BJ (cell line): ENCODE measurements around the gene GNPTAB. TPM values are rescaled to one million over a fixed set of nuclear protein-coding genes. Genes with fewer than 3 reads are reported as not detected.
"Not testable (repeated sequence)": the region's sequence is repeated elsewhere in the genome, so short reads cannot be mapped to it uniquely, and the experiment has no call there.

Source experiments
- CTCF ChIA-PET: fragments of 350-600 bp; formaldehyde crosslinking; extraction: SDS; loops from one replicate; lab custom pipeline; 2021; ENCODE audit warnings: antibody characterized with exemption, inconsistent platforms; lab: Yijun Ruan, JAX
- POLR2A ChIA-PET: fragments of 300-600 bp; sonication (Branson Sonifier 250); formaldehyde crosslinking; extraction: SDS; loops from one replicate; lab custom pipeline; 2021; ENCODE audit warnings: antibody characterized with exemption; lab: Charles Lee
- DNase-seq: peaks from one replicate; pipeline ENCODE4 v3.0.0-alpha.2; 2011; ENCODE audit warnings: low read depth
- H3K27me3 ChIP-seq: 2 replicates; pipeline ENCODE4 v1.6.0; 2011; ENCODE audit warnings: low read length; ENCODE audit not compliant: control insufficient read depth, insufficient read depth
- H3K36me3 ChIP-seq: 2 replicates; pipeline ENCODE4 v1.5.1; 2011; ENCODE audit warnings: low read length; ENCODE audit not compliant: control insufficient read depth, insufficient read depth
- H3K4me3 ChIP-seq: 2 replicates; pipeline ENCODE4 v1.5.1; 2011; ENCODE audit warnings: low read depth, mild to moderate bottlenecking, control low read depth, low read length
- polyA plus RNA-seq: library from polyadenylated mRNA; depleted of rRNA; stranded (reverse); fragments of >200 nt; gene quantifications from 2 replicates; pipeline ENCODE4 v1.2.3, GENCODE V29; 2011
- TF ChIP-seq, protein P1 (sequence below): IDR thresholded peaks from 2 replicates; pipeline ENCODE4 v1.5.1; 2011; ENCODE audit warnings: low read depth, mild to moderate bottlenecking, control low read depth, inconsistent platforms, low read length, moderate library complexity; ENCODE audit not compliant: insufficient read depth

The GNPTAB gene
- polyA plus RNA-seq, 1 experiment: 20.5 TPM

DNA sequence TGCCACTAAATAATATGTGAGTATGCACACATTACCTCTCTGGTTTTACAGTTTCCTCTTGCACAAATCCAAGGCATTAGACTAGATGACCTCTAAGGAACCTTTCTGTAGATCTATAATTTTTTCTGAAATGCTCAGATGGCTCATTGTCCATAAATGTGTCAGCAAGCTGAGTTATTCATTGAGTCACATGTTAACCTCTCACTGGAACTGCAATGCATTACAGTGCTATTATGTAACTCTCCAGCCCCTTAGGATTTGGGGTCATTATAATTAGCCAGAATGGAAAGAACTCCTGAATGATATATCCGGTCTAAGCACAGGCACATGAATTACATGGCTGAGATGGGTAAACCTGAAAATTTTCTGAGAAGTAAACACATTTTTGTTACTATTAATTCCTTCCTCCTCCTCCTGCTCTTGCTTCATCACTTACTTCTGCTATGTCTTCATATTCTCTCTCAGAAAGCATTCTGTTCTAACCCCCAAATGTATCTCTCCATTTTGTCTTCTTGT is 26.3 kb upstream of the GNPTAB start:
- DNase-seq: peak; percentile 89
- CTCF ChIA-PET: no interaction called here
- Histone ChIP-seq H3K27me3 (no peaks in the 10 kb centered on the region), H3K4me3 (no peak overlapping the region), H3K36me3 (no peaks in the 10 kb centered on the region)
- TF ChIP-seq, protein P1, sequence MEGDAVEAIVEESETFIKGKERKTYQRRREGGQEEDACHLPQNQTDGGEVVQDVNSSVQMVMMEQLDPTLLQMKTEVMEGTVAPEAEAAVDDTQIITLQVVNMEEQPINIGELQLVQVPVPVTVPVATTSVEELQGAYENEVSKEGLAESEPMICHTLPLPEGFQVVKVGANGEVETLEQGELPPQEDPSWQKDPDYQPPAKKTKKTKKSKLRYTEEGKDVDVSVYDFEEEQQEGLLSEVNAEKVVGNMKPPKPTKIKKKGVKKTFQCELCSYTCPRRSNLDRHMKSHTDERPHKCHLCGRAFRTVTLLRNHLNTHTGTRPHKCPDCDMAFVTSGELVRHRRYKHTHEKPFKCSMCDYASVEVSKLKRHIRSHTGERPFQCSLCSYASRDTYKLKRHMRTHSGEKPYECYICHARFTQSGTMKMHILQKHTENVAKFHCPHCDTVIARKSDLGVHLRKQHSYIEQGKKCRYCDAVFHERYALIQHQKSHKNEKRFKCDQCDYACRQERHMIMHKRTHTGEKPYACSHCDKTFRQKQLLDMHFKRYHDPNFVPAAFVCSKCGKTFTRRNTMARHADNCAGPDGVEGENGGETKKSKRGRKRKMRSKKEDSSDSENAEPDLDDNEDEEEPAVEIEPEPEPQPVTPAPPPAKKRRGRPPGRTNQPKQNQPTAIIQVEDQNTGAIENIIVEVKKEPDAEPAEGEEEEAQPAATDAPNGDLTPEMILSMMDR: no peak
- POLR2A ChIA-PET: no interaction called here

DNA sequence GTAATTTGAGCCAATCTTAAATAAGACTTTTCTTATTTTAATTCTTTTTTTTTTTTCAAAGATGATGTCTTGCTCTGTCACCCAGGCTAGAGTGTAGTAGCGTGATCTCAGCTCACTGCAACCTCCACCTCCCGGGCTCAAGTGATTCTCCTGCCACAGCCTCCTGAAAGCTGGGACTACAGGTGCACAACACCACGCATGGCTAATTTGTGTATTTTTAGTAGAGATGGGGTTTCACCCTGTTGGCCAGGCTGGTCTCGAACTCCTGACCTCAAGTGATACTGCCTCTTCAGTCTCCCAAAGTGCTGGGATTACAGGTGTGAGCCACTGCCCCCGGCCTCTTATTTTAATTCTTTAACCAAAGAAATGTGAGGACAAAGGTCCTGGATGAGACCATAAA is 25.9 kb upstream of the GNPTAB start:
- DNase-seq, H3K27me3 ChIP-seq, H3K4me3 ChIP-seq, H3K36me3 ChIP-seq, POLR2A ChIA-PET: not testable (repeated sequence)
- CTCF ChIA-PET: interaction anchor here (1.4 to 2.3 kb wide), 3 partner anchors 17 to 35 kb away, joined by 3 to 18 read pairs (median 7); partner anchors contain the start of gene GNPTAB

DNA sequence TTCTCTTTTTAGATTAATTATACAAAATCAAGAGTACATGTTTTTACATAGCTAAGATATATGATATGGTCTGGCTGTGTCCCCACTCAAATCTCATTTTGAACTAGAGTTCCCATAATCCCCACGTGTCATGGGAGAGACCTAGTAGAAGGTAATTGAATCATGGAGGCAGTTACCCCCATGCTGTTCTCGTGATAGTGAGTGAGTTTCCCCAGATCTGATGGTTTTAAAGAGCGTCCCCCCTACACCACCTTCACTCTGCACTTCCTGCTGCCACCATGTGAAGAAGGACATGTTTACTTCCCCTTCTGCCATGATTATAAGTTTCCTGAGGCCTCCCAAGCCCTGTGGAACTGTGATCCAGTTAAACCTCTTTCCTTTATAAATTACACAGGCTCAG is 25.2 kb upstream of the GNPTAB start:
- Histone ChIP-seq H3K4me3 (no peak overlapping the region), H3K36me3 (no peaks in the 10 kb centered on the region), H3K27me3 (no peaks in the 10 kb centered on the region)
- TF ChIP-seq, protein P1: no peak
- CTCF ChIA-PET: interaction anchor here (0.6 to 2.3 kb wide), 5 partner anchors 16 to 871 kb away, joined by 3 to 18 read pairs (median 4); partner anchors contain the start of gene GNPTAB
- POLR2A ChIA-PET: no interaction called here
- DNase-seq: no peak

DNA sequence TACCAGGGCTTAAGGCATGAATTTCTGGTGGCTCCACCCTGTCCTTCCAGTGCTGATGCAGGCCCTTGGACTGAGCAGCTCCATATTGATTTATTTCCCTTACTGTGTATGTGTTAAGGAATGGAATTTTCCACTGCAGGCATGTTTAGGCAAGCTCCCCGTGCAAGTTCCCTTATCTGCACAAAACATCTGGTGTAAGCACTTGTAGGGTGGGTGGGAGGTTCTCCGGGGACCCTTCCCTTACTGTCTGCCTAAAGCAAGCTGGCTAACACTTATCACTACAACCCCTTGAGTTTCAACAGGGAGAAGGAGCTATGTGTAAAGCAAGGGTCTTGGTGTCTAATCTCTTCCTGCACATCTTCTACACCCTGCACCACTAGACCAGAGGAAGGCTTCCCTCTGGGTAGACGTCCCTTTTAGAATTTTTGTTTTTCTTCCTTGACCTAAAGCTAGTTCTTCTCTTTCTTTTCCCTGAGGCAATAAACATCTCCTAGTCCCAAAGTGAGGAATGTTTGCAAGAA is 24.7 kb upstream of the GNPTAB start:
- no peak for DNase-seq

DNA sequence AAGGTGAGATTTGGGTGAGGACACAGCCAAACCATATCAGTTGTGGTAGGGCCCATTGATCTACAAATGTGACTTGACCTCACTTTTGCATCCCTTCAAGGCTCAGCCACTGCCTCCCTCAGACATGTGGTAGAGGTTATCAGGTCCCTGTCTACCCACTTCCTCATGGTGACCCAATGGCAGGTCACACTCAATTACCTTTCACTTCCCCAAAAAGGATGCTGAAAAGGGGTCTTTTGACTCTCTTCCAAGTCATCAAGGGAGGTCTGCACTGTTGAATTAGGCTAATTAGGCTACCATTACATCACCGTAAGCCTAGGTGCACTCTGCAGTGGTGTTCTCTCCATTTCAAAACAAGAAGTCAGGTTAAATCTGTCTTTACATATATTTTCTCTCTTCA is 24.0 kb upstream of the GNPTAB start:
- ChIA-PET CTCF (interaction anchor here (0.9 to 2.3 kb wide), 3 partner anchors 8 to 25 kb away, joined by 3 to 18 read pairs (median 7); partner anchors contain the start of gene GNPTAB), POLR2A (no interaction called here)
- Histone ChIP-seq H3K27me3 (no peaks in the 10 kb centered on the region), H3K36me3 (no peaks in the 10 kb centered on the region), H3K4me3 (no peak overlapping the region)
- DNase-seq: no peak
- TF ChIP-seq, protein P1: no peak

More for the DNA sequence above, 24.7 kb upstream of the GNPTAB start:
- Histone ChIP-seq H3K4me3 (no peak overlapping the region), H3K36me3 (no peaks in the 10 kb centered on the region), H3K27me3 (no peaks in the 10 kb centered on the region)
- TF ChIP-seq, protein P1: no peak
- POLR2A ChIA-PET: no interaction called here
- CTCF ChIA-PET: interaction anchor here (0.8 to 2.3 kb wide), 5 partner anchors 9 to 40 kb away, joined by 3 to 18 read pairs (median 3); partner anchors contain the start of gene GNPTAB
